Glomerular visceral epithelial cell (primary cell): Measurements from ENCODE around the gene NEFH.
"Not testable (repeated sequence)": the region's sequence is repeated elsewhere in the genome, so short reads cannot be mapped to it uniquely, and the experiment has no call there.

ENCODE experiments used
- DNase-seq: peaks from one replicate; pipeline ENCODE4 v3.0.0-alpha.2; 2016; ENCODE audit errors: extremely low spot score

The NEFH gene, protein sequence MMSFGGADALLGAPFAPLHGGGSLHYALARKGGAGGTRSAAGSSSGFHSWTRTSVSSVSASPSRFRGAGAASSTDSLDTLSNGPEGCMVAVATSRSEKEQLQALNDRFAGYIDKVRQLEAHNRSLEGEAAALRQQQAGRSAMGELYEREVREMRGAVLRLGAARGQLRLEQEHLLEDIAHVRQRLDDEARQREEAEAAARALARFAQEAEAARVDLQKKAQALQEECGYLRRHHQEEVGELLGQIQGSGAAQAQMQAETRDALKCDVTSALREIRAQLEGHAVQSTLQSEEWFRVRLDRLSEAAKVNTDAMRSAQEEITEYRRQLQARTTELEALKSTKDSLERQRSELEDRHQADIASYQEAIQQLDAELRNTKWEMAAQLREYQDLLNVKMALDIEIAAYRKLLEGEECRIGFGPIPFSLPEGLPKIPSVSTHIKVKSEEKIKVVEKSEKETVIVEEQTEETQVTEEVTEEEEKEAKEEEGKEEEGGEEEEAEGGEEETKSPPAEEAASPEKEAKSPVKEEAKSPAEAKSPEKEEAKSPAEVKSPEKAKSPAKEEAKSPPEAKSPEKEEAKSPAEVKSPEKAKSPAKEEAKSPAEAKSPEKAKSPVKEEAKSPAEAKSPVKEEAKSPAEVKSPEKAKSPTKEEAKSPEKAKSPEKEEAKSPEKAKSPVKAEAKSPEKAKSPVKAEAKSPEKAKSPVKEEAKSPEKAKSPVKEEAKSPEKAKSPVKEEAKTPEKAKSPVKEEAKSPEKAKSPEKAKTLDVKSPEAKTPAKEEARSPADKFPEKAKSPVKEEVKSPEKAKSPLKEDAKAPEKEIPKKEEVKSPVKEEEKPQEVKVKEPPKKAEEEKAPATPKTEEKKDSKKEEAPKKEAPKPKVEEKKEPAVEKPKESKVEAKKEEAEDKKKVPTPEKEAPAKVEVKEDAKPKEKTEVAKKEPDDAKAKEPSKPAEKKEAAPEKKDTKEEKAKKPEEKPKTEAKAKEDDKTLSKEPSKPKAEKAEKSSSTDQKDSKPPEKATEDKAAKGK

DNA sequence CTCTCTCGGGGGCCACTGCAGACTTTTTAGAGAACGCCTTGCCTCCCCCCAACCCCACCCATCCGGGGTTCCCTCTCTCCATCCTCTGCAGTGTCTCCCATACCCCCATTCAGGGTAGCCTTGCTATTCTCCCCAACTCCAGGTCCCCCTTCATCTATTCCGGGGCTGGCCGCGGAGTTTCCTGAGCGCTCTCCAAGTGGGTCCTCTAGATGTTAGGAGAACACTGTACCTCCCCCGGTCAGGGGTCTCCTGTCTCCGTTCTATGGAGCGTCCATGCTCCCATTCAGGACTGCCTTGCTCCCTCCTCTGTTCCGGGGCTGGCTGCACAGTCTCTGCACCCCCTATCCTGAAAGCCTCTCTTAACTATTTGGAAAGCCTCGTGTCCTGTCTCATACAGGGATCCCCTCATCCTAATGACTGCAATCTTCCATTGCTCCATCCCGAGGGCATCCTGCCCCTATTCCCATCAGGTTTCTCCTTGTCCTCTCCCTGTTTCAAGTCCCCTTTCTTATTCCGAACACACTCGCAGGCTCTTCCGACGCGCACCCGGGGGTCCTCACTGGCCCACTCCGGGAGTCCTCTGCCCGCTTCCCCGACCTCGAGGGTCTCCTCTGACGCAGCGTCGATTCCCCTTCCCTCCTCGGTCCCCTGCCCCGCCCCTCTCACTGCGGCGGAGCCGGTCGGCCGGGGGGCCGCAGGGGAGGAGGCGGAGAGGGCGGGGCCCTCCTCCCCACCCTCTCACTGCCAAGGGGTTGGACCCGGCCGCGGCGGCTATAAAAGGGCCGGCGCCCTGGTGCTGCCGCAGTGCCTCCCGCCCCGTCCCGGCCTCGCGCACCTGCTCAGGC, at the start of gene NEFH:
NEFH (plus strand) TSS at position 802 of the 845 bp plus-strand sequence. CDS start 45 bp downstream, outside the sequence.
- DNase-seq: no peak

DNA sequence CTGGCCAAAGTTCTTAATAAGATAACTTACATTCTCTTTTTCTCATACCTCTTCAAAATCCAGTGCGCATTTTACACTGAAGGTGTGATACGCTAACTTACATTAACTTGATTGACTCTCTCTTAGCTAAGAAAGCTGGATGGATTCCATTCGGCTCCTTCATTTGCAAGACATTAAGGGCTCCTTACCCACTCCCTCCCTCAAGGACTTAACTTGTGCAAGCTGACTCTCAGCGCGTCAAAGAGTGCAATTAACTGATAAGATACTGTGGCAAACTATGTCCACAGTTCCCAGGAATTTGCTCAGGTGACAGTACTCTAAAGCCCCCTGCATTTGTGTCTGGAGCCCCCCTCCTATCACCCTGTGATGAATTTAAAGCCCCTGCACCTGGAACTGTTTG, 48.0 kb upstream of the NEFH start:
- DNase-seq: no peak

DNA sequence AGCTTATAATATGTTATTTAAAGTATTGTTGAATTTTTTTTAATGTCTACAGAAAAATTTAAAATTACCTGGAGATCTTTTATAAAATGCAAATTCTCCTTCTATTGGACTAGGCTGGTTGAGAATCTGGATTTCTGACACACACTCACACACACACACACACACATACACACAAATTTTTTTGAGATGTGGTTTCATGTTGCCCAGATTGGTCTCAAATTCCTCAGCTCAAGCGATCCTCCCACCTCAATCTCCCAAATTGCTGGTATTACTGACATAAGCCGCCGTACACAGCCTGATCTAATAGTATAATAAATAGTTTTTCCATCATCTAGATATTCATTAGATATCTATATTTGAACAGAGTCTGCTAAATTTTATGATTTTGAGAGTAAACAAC, 46.2 kb upstream of the NEFH start:
- DNase-seq: no peak

DNA sequence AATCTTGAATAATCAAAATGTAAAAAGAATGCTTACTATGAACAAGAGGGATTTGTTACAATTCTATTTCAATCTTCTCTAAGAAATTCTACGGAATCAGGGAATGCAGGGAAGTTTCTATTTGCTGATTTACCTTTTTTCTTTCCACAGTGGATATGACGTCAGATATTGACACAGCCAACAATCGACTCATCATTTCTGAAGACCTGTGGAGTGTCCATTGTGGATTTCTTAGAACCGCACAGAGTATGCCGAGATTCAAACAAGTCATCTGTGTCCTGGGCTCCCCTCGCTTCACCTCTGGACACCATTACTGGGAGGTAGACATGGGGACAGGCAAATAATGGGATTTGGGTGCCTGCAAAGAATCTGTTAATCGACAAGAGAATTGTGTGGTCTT, 45.7 kb upstream of the NEFH start:
- DNase-seq: no peak

DNA sequence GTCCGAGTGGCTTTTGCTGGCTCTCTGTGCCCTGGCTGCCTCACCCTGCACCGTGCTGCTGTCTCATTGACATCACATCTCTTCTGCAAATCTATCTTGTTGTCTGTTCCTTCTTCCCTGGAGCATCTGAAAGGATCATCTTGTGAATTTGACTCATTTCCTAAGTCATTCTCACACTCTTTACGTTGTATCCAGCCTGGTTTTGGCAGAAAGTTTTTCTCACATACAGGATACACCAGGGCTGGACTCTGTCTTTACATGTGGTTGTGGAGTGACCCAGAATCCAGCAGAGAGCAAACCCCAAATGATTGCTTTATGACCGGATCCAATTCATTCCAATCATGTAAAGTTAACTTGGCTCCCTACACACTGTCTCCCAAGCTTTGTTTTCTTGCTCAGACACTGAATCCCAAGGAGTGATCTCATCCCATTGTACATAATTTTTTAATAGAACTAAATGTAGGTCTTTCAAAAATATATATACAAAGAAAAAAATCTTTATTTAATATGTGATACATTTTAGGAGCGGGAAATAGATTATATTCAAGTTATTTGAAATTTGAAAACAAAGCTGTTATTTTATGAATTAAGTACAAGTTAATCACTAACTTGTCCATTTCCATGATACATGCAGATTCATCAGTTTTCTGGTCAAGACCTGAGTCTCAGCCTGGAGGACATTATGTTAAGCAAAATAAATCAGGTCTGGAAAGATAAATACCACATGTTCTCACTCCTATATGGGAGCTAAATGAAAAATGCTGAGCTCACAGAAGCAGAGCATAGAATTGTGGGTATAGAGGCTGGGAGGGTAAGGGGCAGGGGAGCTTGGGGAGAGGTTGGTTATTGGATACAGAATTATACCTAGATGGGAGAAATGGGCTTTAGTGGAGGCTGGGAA, 44.5 kb upstream of the NEFH start:
- no peak for DNase-seq

DNA sequence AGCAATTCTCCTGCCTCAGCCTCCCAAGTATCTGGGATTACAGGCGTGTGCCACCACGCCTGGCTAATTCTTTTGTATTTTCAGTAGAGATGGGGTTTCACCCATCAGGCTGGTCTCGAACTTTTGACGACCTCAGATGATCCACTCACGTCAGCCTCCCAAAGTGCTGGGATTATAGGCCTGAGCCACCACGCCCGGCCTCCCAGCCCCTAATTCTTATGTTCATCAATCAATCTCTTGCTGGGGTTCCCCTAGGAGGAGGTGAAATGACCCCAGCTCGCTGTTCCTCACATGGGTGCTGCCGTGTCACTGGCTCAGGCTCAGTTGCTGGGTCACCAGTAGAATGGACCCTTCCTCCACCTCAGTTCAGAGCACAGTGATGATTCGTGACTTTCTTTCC, 41.7 kb upstream of the NEFH start, which contains the start of gene RFPL1:
RFPL1 (plus strand) TSS at position 301 of the 400 bp plus-strand sequence.
- not testable (repeated sequence) for DNase-seq

DNA sequence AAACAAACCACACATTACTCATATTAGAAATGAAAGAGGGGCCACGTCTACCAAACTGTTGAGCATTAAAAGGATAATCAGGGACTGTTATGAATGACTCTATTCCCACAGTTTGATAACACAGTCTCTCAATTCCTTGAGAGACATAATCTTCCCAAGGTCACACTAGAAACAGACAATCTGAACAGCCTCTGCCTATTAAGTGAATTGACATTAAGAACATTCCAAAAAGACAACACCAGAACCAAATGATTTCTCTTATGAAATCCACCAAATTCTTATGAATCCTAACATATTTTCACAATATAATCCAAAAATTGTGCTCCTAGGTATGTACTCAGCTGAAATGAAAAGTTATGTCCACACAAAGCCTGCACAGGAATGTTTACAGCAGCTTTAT, 37.0 kb upstream of the NEFH start:
- DNase-seq: no peak

DNA sequence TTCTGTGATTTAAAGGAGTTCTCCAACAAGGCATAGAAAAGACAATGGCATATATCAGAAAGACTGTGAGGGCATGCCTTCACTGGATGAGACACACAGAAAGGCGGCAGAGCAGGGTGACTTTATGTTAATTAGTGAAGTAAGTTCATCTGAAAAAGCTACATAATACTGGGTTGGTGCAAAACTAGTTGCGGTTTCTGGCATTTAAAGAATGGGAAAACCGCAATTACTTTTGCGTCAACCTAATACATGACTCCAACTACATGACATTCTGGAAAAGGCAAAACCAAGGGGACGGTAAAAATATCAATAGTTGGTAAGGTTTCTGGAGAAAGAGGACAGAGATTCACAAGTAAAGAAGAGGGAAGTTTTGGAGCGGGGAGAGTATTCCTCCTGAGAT, 36.6 kb upstream of the NEFH start:
- peak; percentile 71 for DNase-seq

DNA sequence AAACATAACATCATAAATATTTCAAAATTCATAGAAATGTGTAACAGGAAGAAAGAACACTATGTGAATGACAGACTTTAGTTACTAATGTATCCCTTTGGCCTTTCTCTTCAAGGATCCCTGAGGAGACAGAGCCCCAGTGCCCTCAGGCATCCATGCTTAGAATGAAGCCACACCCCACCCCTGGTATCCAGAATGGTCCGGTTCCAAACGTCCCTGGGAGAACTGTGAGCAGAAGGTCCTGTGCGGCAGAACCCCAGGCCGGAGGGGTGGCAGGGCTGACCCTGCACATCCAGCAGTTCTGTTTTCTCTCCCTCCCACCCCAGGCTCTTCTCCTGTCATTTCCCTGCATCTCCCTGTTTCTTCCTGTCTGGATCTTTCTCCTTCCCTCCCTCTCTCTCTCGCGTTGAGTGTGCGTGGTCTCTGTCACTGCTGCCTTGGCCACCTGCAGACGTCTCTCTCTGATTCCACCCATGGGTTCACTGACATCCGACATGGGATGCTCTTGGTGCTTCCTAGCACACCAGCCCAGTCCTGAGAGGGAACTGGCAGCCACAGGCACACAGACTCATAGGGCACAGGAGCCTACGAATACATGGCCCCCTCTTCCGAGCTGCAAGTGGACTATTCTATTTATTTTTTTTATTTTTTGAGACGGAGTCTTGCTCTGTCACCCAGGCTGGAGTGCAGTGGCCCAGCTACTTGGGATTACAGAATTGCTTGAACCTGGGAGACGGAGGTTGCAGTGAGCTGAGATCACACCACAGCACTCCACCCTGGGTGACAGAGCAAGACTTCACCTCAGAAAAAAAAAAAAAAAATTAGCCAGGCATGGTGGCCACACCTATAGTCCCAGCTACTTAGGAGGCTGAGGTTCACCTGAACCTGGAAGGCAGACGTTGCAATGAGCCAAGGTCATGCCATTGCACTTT, 35.9 kb upstream of the NEFH start:
- no peak for DNase-seq

DNA sequence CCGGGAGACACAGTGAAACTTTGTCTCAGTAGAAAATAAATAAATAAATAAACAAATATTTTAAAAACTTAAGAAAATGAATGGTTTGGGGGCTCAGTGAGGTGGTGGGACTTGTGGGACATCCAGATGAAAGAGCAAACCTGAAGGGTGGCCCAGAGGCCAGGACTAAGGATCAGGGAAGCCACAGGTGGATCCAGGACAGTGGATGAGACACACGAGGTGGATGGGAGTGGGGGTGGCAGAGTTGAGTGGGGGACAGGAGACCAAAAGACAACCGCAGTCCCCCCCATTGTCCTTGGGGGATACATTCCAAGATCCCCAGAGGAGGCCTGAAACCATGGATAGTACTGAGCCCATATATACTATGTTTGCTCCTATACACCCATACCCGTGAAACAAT, 34.5 kb upstream of the NEFH start:
- DNase-seq: no peak

DNA sequence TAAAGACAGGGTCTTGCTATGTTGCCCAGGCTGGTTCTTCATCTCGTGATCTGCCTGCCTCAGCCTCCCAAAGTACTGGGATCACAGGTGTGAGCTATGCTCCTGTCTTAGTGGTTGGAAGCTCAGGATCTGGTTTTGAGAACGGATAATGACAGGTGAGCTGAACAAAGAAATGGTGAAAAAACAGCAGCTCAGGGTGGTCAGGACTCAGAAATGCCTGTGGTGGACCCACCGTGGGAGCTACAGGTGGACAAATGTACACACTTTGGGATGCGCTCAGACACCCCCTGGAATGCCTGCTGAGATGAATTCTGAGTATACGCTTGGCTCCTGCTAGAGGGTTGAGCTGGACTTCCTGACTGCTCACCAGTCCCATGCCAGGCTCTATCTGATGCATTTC, 32.1 kb upstream of the NEFH start:
- DNase-seq: no peak

DNA sequence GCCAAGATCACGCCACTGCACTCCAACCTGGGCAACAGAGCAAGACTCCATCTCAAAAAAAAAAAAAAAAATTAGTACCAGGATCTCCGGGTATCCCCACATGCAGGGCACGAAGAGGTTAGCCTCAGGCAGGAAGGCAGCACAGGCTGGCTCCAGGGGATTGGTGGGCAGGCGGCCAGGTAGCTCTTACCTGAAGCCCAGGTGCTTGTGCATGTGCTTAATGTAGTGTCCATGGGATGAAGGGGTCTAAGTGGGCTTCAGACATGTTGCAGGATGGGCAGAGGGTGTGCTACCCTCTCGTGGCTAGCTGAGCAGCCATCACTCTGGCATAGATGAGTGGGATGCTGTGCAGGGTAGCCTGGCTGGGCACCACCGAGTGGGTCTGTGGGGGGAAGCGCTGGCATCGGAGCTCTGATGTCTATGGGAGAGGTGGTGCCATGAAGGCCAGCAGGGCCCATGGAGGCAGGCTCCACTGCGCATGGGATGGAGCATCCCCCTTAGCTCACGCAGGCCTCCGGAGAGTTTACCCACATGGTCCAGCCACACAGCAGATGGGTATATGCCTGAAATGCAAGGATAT, 30.6 kb upstream of the NEFH start:
- no peak for DNase-seq

DNA sequence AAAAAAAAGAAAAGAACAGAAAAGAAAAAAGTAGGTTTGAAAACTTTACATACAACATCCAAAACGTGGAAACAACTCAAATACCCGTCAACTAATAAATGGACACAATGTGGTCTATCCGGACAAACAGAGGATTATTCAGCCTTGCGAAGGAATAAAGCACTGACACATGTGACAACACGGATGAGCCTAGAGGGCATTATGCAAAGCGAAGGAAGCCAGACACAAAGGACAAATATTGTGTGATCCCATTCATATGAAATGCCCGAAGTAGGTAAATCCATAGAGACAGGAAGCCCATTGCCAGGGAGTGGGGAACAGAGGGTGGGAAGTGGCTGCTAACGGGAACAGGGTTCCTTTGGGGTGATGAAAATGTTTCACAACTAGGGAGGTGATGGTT, 29.8 kb upstream of the NEFH start:
- no peak for DNase-seq

DNA sequence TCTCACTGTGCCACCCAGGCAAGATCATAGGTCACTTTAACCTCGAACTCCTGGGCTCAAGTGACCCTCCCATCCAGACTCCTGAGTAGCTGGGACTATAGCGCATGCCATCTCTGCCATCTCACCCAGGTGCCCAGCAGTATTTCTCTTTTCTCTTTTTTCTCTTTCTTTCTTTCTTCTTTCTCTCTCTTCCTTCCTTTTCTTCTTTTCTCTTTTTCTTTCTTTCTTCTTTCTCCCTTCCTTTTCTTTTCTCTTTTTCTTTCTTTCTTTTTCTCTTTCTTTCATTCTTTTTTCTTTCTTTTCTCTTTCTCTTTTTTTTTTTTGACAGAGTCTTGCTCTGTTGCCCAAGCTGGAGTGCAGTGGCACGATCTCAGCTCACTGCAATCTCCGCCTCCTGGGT, 28.2 kb upstream of the NEFH start:
- no peak for DNase-seq

DNA sequence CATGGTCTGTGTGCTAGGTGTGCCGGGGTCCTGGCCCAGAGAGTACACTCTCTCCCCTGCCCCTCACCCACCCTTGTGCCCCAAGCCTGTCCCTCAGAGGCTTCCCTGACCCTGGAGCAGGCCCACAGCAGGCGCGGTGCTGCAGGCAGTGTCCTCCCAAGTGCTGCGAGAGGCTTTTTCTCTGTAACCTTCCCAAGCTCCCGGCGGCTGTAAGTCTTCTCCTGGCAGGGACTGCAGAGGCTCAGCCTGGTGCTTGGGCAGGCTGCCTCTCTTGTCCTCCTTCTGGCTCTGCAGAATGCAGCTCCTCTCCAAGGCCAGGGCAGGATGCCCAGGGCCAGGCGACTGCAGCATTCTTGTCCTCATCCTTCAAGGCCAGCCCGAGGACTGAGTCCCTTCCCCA, 25.7 kb upstream of the NEFH start:
- no peak for DNase-seq

DNA sequence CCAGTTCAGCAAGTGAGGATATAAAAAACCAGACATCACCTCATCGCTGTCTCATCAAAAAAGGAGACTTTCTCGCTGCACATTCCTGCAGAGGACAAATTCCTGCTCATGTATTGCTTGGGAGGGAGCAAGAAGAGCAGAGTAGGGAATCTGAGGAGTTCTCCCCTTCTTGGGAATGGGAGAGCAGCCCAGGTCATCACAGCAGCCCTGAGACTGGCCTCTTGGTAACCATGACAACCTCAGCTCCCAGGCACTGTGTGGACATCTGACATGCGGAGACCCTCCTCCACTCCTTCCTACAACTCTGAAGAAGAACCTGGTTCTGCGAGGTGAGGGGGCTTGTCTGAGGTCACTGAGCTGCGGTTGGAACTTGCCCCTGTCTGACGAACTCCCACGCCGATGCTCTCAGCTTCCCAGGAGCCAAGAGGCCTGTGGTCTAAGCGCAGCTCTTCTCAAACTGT, 23.8 kb upstream of the NEFH start:
- DNase-seq: peak; percentile 82

DNA sequence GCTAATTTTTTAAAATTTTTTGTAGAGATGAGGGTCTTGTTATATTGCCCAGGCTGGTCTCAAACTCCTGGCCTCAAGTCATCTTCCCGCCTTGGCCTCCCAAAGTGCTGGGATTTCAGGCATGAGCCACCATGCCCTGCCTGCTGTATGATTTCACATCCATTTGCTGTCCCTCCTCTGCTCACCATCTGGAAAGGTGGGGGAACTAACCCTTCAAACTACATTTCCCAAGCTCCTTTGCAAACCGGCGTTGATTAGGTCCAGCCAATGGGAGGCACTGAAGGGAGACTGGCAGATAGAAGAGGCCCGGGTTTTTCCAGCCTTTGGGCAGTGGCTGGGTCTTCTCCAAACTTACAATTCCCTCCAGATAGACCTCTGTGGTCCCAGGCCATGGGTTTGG, 22.3 kb upstream of the NEFH start:
- peak; percentile 15 for DNase-seq

DNA sequence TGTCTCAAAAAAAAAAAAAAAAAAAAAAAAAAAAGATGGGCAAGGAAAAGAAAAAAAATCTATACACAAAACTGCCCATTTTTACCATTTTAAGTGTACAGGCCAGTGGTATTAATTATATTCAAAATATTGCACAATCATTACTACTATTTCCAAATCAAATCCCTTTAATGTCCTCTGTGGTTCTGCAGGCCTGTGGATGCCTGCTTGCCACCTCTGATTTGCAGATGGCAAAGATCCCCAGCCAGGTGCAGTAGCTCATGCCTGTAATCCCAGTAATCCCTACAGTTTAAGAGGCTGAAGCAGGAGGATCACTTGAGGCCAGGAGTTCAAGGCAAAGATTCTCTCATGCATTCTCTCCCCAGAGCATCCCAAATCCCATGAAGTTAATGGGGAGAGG, 21.5 kb upstream of the NEFH start:
- DNase-seq: no peak

DNA sequence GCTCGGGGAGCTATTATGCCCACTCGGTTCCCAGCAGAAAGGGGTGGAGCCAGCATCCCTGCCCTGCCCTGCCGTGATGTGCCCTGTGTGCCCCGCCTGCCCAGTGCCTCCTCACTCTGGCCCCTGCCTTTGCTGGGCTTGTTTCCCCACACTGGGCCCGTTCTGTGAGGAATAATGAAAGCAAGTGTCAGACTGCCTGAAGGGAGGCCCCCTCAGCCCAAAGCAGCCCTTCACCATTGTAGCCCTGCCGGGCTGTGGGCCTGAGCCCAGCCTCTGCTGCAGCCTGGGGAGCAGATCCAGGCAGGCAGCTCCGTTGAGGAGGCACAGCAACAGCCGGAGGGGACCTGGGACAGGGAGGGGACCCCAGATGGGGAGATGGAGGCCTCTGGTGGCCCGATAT, 20.2 kb upstream of the NEFH start:
- no peak for DNase-seq
